ENCODE measurements around the gene KRTAP5-1.
"Not testable (repeated sequence)": the region's sequence is repeated elsewhere in the genome, so short reads cannot be mapped to it uniquely, and the experiment has no call there.

The KRTAP5-1 gene

DNA sequence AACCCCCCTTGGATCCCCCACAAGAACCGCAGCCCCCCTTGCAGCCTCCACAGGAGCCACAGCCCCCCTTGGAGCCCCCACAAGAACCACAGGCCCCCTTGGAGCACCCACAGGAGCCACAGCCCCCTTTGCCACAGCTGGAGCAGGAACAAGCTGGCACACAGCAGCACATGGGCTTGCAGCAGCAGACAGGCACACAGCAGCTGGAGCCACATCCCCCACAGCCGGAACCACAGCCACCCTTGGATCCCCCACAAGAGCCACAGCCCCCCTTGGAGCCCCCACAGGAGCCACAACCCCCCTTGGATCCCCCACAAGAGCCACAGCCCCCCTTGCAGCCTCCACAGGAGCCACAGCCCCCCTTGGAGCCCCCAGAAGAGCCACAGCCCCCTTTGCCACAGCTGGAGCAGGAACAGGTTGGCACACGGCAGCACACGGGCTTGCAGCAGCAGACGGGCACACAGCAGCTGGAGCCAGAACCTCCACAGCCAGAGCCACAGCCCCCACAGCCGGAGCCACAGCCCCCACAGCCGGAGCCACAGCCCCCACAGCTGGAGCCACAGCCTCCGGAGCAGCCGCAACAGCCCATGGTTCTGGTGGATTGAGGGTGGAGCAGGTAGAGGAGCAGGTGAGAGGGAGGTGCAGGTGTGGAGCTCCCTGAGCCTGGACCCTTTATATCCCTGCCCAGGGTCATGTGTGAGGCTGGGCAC lies at the start of gene KRTAP5-1:
KRTAP5-1 (minus strand) TSS at position 623 of the 710 bp plus-strand sequence; CDS start at position 589, 34 bp downstream.
- not testable (repeated sequence) for DNase-seq

DNA sequence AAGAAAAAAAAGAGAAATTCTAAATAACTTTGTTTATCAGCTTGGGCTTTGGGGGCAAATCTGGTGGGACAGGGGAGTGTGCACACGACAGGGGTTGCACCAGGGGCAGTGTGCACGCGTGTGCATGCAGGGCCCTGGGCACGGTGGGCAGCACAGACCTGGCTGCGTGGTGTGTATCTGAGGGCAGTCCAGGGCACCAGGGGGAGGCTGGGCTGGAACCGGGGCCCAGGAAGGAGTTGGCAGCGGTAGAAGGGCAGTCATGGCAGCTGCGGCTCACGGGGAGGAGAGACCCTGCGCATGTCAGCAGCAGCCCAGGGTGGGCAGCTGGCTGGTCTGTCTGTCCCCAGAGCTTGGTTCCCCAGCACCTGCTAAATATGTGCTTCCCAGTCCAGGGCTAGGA lies 48.8 kb upstream of the KRTAP5-1 start:
- no peak for DNase-seq

DNA sequence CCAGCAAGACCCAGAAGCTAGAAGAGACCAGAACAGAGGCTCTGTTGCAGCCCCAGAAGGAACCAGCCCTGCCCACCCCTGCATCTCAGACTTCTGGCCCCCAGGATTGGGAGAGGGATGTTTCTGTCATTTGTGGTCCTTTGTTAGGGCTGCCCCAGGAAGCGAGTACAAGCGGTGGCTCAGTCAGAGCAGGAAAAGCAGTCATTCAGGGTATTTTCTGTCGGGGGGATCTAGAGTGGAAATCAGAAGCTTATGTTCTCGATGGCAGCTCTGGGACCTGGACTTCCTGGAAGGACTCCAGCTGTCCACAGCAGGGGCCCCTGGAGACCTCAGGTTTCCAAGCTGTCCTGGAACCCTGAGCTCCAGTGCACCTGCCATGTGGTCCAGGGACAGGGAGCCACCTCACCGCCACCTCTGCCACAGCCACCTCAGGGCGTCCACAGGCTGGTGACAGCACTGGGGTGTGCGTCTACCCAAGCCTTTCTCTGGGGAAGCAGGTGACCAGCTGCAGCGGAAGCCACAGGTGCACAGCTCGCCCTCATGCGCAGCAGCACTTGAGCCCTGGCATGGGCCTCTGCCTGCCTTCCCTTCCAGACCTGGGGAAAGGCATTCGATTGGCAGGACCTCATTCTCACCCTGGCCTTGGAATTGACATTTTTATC lies 47.1 kb upstream of the KRTAP5-1 start:
- peak in 1 of 3 experiments; percentile 12 for DNase-seq

DNA sequence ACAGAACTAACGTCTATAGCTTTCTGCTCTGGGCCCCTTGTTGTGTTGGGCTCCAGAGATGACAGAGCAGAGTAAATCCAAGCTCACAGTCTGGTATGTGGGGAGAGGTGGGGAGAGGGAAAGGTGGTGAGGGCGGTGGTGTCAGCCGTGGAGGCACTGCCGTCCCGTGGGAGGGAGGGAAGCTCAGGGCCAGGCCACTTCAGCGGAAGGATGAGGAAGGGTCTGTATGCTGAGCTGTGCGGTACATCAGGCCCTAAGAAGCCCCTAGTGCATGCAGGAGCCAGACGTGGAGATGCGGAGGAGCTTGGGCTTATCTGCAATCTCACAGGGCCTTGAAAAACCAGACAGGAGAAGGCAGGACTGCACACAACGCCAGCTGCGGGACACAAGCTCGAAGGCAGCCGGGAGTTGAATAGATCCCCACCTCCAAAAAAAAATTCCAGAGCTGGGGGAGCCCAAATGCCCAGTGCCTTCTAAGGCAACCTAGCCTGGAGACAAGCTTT lies 46.0 kb upstream of the KRTAP5-1 start:
- no peak for DNase-seq

DNA sequence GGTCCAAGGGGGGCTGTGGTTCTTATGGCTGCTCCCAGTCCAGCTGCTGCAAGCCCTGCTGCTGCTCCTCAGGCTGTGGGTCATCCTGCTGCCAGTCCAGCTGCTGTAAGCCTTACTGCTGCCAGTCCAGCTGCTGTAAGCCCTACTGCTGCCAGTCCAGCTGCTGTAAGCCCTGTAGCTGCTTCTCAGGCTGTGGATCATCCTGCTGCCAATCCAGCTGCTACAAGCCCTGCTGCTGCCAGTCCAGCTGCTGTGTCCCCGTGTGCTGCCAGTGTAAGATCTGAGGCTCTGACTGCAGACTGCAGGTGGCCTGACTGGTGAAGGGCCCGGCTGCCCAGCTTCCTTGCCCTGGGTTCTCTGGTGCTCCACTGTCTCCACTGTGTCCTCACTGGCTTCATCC lies 45.2 kb upstream of the KRTAP5-1 start:
- no peak for DNase-seq

DNA sequence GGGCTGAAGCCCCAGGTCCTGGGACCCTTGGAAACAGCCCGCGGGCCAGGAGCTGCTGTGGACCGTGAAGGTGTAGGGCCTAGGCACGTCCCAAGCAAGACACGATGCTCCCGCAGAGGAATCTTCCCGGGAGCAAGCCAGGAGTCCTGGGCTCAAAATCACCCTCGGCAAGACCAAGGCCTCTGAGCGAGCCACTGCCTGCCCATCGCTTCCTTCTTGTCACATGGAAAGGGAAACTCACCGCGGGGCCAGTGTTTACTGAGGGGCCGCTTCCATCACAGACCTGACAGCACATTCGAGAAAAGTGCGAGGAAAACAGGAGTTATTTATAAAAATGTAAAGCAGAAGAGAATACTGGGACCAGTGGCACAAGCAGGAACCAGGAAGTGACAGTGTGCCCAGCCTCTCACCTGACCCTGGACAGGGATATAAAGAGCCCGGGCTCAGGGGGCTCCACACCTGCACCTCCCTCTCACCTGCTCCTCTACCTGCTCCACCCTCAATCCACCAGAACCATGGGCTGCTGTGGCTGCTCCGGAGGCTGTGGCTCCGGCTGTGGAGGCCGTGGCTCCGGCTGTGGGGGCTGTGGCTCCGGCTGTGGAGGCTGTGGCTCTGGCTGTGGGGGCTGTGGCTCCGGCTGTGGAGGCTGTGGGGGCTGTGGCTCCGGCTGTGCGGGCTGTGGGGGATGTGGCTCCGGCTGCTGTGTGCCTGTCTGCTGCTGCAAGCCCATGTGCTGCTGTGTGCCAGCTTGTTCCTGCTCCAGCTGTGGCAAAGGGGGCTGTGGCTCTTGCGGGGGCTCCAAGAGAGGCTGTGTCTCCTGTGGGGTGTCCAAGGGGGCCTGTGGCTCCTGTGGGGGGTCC lies 44.5 kb upstream of the KRTAP5-1 start, which contains the start of gene KRTAP5-5:
KRTAP5-5 (plus strand) TSS at position 450 of the 860 bp plus-strand sequence; CDS start at position 516, 66 bp downstream.
- DNase-seq, result no peak

- peak in 1 of 3 experiments; percentile 69 for DNase-seq
Measured at GRCh38 chr11:1628506-1629325, 43.6 kb upstream of the KRTAP5-1 start.

- DNase-seq, result no peak
Measured at GRCh38 chr11:1625541-1625940, 40.5 kb upstream of the KRTAP5-1 start.

DNA sequence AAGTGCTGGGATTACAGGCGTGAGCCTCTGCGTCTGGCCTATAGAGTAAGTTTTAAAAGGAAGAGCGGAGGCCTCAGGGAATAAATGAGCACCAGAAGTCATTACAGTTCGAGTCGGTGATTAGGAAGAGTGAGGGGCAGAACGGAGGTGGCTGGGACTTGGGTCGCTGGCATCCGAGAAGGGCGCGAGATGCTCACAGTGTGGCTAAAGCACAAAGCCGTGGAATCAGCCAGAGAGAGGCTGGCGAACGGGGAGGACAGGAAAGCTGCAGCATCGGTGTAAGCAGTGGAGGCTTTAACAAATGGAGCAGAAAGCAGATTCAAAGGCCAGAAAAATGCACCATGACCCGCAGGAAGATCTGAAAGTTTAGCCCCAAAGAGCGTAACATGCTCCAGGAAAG lies 39.5 kb upstream of the KRTAP5-1 start:
- DNase-seq, result no peak

- DNase-seq, result no peak
Measured at GRCh38 chr11:1623716-1624115, 38.6 kb upstream of the KRTAP5-1 start.

- DNase-seq, result no peak
Measured at GRCh38 chr11:1622086-1622485, 37.0 kb upstream of the KRTAP5-1 start, which contains the start of gene KRTAP5-4. TSS of gene KRTAP5-4 (minus strand) at chr11:1622138. CDS start at chr11:1622093, 45 bp downstream.

- DNase-seq, result no peak
Measured at GRCh38 chr11:1619449-1619848, 34.4 kb upstream of the KRTAP5-1 start.

DNA sequence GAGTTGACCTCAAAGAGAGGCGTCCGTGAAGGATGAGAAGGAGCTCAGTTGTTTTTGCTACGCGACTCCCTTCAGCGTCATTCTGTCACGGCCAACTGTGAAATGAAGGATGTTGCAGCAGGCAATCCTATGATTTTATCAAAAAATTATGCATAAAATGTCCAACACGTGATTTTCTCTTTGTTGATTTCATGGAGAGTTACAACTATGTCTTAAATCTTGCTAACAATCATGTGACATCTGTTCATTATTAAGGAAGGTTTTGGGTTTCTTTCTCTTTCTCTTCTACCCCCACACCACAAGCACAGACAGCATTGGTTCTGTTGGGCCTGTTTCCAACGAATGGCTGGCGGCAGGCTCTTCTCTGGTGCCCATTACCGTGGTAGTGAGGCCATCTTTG lies 33.1 kb upstream of the KRTAP5-1 start:
- no peak for DNase-seq

- peak; percentile 17 to 43 (median 35) for DNase-seq
Measured at GRCh38 chr11:1608363-1608762, 23.3 kb upstream of the KRTAP5-1 start, which contains the start of gene KRTAP5-3. TSS of gene KRTAP5-3 (minus strand) at chr11:1608463. CDS start at chr11:1608385, 78 bp downstream.

DNA sequence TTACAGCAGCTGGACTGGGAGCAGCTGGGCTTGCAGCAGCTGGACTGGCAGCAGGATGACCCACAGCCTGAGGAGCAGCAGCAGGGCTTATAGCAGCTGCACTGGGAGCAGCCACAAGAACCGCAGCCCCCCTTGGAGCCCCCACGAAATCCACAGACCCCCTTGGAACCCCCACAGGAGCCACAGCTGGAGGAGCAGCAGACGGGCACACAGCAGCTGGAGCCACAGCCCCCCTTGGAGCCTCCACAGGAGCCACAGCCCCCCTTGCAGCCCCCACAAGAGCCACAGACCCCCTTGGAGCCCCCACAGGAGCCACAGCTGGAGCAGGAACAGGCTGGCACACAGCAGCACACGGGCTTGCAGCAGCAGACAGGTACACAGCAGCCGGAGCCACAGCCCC lies 22.8 kb upstream of the KRTAP5-1 start:
- DNase-seq, result not testable (repeated sequence)

DNA sequence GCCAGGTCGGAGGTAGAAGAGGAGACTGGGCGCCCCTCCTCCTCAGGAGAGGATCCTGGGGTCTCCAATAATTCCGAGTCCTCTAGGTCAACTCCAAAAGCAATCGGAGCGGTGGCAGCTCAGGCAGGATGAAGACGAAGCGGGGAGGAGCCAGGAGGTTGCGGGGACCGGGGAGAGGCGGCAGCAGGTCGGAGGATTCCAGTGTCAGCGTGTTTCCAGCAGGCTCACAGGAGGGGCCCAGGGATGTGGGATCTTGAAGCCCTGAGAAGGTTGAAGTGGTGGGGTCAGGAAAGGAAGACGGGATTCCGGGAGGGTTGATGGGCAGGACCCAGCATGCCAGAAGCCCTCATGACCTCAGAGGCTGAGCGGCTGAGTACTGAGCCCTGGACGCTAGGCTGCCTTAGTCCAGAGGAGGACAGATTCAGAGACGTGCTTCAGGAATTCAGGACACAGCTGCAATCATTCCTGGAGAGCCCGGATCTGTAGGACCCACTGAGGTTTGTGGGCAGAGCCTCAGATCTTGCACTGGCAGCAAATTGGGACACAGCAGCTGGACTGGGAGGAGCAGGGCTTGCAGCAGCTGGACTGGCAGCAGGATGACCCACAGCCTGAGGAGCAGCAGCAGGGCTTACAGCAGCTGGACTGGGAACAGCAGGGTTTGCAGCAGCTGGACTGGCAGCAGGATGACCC lies 22.2 kb upstream of the KRTAP5-1 start:
- DNase-seq, result not testable (repeated sequence)

DNA sequence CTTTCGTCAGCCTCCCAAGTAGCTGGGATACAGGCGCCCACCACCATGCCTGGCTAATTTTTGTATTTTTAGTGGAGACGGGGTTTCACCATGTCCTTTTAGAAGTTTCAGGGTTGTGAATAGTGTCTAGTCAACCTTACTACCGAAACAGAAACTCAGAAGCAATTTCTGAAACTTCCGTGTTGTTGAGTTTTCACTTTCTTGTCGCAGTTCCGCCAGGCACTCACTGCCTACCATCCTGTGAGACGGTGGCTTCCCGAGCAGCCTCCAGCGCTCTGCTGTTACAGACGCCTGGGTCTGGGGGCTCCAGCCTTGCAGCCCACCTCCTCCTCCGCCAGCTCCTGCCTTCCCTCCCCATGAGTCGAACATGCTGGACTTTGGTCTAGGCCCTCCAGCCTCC lies 20.8 kb upstream of the KRTAP5-1 start:
- not testable (repeated sequence) for DNase-seq

DNA sequence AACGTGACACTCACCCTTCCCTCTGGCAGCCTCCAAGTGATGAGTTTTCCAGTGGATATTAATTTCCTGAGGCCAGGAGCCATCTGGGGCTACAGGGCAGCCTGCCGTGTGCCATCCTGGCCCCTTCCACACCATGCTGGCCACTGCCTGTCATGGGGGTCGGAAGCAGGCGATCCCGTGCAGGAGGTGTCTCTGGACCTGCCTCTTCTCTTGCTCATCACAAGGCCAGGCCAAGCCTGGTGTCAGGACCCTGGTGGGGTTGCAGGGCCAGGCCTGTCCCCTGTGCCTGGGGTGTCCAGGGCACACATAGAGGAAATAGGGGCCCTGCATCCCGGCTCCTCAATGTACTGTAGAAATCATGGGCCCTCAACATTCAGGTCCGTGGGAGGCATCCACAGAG lies 19.6 kb upstream of the KRTAP5-1 start:
- no peak for DNase-seq

- no peak for DNase-seq
Measured at GRCh38 chr11:1604181-1604580, 19.1 kb upstream of the KRTAP5-1 start.

DNA sequence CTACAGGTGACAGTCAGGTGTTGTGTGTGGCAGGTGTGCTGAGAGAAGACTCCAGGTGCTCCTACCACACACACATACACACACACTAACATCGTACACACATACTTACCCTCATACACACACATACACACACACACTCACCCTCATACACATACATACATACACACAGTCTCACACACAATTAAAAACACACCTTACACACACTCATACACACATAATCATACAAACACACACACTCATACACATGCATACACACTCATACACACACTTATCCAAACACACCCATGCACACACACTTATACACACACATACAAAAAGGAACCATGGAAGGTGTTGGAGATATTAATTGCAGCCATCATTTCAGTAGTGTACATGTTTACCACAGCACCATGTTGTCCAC lies 18.5 kb upstream of the KRTAP5-1 start:
- DNase-seq, result peak in 1 of 3 experiments; percentile 32

DNA sequence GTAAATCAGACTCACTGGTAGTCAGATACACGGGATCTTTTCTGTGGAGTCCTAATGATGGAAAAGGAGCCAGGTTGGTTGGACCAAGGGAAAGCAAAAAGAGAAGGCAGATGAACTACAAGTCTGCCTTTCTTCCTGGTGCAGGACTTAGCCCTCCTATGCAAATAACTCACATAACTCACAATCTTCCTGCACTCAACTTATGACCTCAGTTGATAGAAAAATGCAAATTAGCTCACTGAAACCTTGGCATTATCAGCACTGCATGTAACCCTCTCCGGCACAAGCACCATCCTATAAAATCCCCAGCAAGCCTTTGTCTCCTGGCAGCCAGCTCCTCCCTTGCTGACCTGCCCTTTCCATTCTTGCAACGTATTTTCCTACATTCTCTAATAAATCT lies 16.6 kb upstream of the KRTAP5-1 start:
- DNase-seq, result not testable (repeated sequence)
